Measurements from ENCODE around the gene CREB5.

DNA sequence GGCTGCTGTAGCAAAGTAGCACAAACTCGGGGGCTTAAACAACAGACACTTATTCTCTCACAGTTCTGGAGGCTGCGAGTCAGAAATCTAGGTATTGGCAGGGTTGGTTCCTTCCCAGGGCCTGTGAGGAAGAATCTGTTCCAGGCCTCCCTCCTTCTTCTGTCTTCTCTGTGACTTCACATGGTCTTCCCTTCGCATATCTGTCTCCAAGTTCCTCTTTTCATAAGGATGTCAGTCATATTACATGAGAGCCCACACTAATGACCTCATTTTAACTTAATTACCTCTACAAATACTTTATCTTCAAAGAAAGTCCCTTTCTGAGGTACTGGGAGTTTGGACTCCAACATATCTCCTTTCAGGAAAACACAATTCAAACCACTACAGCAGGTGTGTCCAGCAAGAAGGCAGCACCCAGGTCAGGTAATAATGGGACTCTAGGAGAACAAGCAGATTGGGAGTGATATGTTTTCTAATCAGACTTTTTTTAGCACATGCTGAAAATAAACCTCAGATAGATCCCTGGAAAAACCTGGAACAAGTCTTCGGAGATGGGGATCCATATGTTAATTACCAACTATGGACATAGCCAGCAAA, 11.7 kb downstream of the CREB5 start:
- TF ChIP-seq, protein P1, sequence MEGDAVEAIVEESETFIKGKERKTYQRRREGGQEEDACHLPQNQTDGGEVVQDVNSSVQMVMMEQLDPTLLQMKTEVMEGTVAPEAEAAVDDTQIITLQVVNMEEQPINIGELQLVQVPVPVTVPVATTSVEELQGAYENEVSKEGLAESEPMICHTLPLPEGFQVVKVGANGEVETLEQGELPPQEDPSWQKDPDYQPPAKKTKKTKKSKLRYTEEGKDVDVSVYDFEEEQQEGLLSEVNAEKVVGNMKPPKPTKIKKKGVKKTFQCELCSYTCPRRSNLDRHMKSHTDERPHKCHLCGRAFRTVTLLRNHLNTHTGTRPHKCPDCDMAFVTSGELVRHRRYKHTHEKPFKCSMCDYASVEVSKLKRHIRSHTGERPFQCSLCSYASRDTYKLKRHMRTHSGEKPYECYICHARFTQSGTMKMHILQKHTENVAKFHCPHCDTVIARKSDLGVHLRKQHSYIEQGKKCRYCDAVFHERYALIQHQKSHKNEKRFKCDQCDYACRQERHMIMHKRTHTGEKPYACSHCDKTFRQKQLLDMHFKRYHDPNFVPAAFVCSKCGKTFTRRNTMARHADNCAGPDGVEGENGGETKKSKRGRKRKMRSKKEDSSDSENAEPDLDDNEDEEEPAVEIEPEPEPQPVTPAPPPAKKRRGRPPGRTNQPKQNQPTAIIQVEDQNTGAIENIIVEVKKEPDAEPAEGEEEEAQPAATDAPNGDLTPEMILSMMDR (IDR thresholded peaks at IDR 0.05) = no peak
- no peak for TF ChIP-seq POLR2A (IDR thresholded peaks at IDR 0.05)

Data from breast epithelium (tissue), 3 donors.